ENCODE data around the gene EFS. TPM values are rescaled to one million over a fixed set of nuclear protein-coding genes. Genes with fewer than 3 reads are reported as not detected.
A peak's percentile ranks its signal among the peaks of the same experiment; 100 is the strongest.

EFS gene
- total RNA-seq, 1 donor from 2014 or later = 32.4 TPM

- intact Hi-C loops (cut with DNase I) = no loop called here
- H3K9me3 ChIP-seq = no peaks in the 10 kb centered on the region
- peaks cover 46% of the 10 kb centered on the region for H3K4me1 ChIP-seq
- H3K36me3 ChIP-seq = peaks cover 0 to 12% of the 10 kb centered on the region in 2 donors
- H3K27me3 ChIP-seq = no peaks in the 10 kb centered on the region
- no peak overlapping the region for H3K4me3 ChIP-seq
- TF ChIP-seq CTCF (IDR thresholded peaks at IDR 0.05) (no peak), POLR2A (IDR thresholded peaks at IDR 0.05) (no peak), POLR2AphosphoS5 (IDR thresholded peaks at IDR 0.05; ENCODE audit: insufficient read depth in 1 of 2, low read depth in 1 of 2) (no peak)
- peak overlapping the region; percentile 90 for H3K27ac ChIP-seq
- no peak for DNase-seq (ENCODE audit: extremely low spot score in 2 of 2)
These were observed 56.1 kb downstream of the EFS start for GRCh38 chr14:23308721-23309445.

- no peak for DNase-seq (ENCODE audit: extremely low spot score in 2 of 2)
- peaks cover 0 to 12% of the 10 kb centered on the region in 2 donors for H3K36me3 ChIP-seq
- no peaks in the 10 kb centered on the region for H3K27me3 ChIP-seq
- H3K4me3 ChIP-seq = peak overlapping the region; percentile 72 to 75
- peaks cover 49% of the 10 kb centered on the region for H3K4me1 ChIP-seq
- H3K27ac ChIP-seq = peak overlapping the region; percentile 90
- H3K9me3 ChIP-seq = no peaks in the 10 kb centered on the region
- TF ChIP-seq POLR2A (IDR thresholded peaks at IDR 0.05) (no peak), CTCF (IDR thresholded peaks at IDR 0.05) (no peak), POLR2AphosphoS5 (IDR thresholded peaks at IDR 0.05; ENCODE audit: insufficient read depth in 1 of 2, low read depth in 1 of 2) (no peak)
- intact Hi-C loops (cut with DNase I) = no loop called here
These were observed 57.0 kb downstream of the EFS start for GRCh38 chr14:23307687-23308644.

- Histone ChIP-seq H3K36me3 (peaks cover 0 to 12% of the 10 kb centered on the region in 2 donors), H3K27ac (peak overlapping the region; percentile 90), H3K9me3 (no peaks in the 10 kb centered on the region), H3K4me1 (peaks cover 51% of the 10 kb centered on the region), H3K4me3 (peak overlapping the region; percentile 72 to 75), H3K27me3 (no peaks in the 10 kb centered on the region)
- TF ChIP-seq POLR2A (IDR thresholded peaks at IDR 0.05) (no peak), CTCF (IDR thresholded peaks at IDR 0.05) (no peak), POLR2AphosphoS5 (IDR thresholded peaks at IDR 0.05; ENCODE audit: insufficient read depth in 1 of 2, low read depth in 1 of 2) (no peak)
- no peak for DNase-seq (ENCODE audit: extremely low spot score in 2 of 2)
- intact Hi-C loops (cut with DNase I) = no loop called here
These were observed 57.8 kb downstream of the EFS start for GRCh38 chr14:23307146-23307530.

GRCh38 chr14:23306412-23307145, 58.4 kb downstream of the EFS start, which contains the start of gene BCL2L2:
Gene BCL2L2 (plus strand): TSS chr14:23306833. CDS start chr14:23307768, 935 bp downstream.
- Histone ChIP-seq H3K4me1 (peaks cover 51% of the 10 kb centered on the region), H3K4me3 (peak within 1 kb of the TSS; percentile 72 to 75), H3K36me3 (peaks cover 0 to 12% of the 10 kb centered on the region in 2 donors), H3K27ac (peak within 1 kb of the TSS; percentile 90), H3K9me3 (no peaks in the 10 kb centered on the region), H3K27me3 (no peaks in the 10 kb centered on the region)
- intact Hi-C loops (cut with DNase I) = no loop called here
- DNase-seq (ENCODE audit: extremely low spot score in 2 of 2) = peak in 1 of 2 donors; percentile 95
- TF ChIP-seq POLR2AphosphoS5 (IDR thresholded peaks at IDR 0.05; ENCODE audit: insufficient read depth in 1 of 2, low read depth in 1 of 2) = peak; percentile 34 to 82
- TF ChIP-seq POLR2A (IDR thresholded peaks at IDR 0.05) = peak in 1 of 2 donors; percentile 27
- TF ChIP-seq CTCF (IDR thresholded peaks at IDR 0.05) = no peak

MicroRNAs within 50 kb of the gene (microRNA counts, 767-probe panel; counts per million panel counts)
- 238 to 261 counts per million in 2 donors for microRNA hsa-miR-208a

Small RNA genes within 50 kb of the gene (microRNA-seq; reads per million reads assigned to microRNA genes)
- gene MIR208A (ENCODE audit: borderline number of aligned reads, borderline replicate concordance) = not detected

Small RNA genes within 50 kb of the gene (small RNA-seq; reads per million reads assigned to genes)
- not detected for gene MIR208A

Other genes starting within 250 kb of the EFS start
- not detected for gene CEBPE, start 245.9 kb downstream of the EFS start, total RNA-seq
- gene SLC7A8, start 181.5 kb downstream of the EFS start, total RNA-seq = 68.5 TPM
- not detected for gene RNF212B, start 127.2 kb downstream of the EFS start, total RNA-seq
- gene HOMEZ, start 79.0 kb downstream of the EFS start, total RNA-seq = 13.5 TPM
- gene PPP1R3E, start 62.3 kb downstream of the EFS start, total RNA-seq = 8.6 TPM
- 31.7 TPM for gene BCL2L2, start 58.3 kb downstream of the EFS start, total RNA-seq
- gene PABPN1, start 43.7 kb downstream of the EFS start, total RNA-seq = 66.0 TPM
- gene SLC22A17, start 12.3 kb downstream of the EFS start, total RNA-seq = 37.8 TPM
- not detected for gene IL25, start 7.6 kb upstream of the EFS start, total RNA-seq
- gene CMTM5, start 11.9 kb upstream of the EFS start, total RNA-seq = not detected
- not detected for gene MYH6, start 43.1 kb upstream of the EFS start, total RNA-seq
- gene MYH7, start 70.5 kb upstream of the EFS start, total RNA-seq = not detected
- 47.1 TPM for gene NGDN, start 104.5 kb upstream of the EFS start, total RNA-seq
- gene ZFHX2, start 186.6 kb upstream of the EFS start, total RNA-seq = 0.74 TPM
- gene THTPA, start 191.1 kb upstream of the EFS start, total RNA-seq = 15.0 TPM
- gene AP1G2, start 202.6 kb upstream of the EFS start, total RNA-seq = 122 TPM
- 10.6 TPM for gene JPH4, start 213.6 kb upstream of the EFS start, total RNA-seq

Data from vagina (tissue), 2 donors.